ENCODE measurements around the gene CD8B. TPM values are rescaled to one million over a fixed set of nuclear protein-coding genes. Genes with fewer than 3 reads are reported as not detected.

Gene CD8B
- total RNA-seq, 1 experiment from 2014 or later, result not detected

DNA sequence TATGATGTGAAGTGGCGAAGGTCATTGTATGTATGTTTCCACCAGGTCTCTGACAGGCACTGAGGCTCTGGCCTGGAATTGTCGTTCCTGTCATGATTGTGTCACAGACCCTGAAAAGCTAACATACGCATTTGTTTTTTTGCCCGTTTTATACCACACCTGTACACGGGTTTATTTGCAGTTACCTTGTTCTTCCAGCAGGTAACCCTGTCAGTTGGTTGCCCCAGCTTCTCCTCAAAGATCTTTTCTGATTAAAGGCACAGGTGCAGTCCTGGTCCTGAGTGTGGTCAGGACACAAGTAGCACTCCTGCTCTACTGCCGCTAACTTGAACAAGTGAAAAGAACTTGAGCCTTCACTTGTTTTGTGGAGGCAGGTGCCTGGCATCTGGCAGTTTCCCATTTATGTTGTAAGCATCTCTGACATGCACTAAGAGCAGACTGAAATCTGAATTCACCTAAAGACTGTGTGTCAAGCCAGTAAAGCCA, 90.8 kb downstream of the CD8B start:
- Histone ChIP-seq H3K27ac (ENCODE audit: low read length) (no peak overlapping the region), H3K79me2 (ENCODE audit: low read length) (no peaks in the 10 kb centered on the region), H3K9me3 (ENCODE audit: low read length) (no peaks in the 10 kb centered on the region), H3K27me3 (ENCODE audit: low read length) (no peaks in the 10 kb centered on the region), H3K9ac (ENCODE audit: low read length) (no peak overlapping the region), H3K4me3 (ENCODE audit: low read length) (no peak overlapping the region), H3K36me3 (ENCODE audit: low read depth, low read length) (peaks cover 10% of the 10 kb centered on the region), H3K9me2 (replicated peaks; ENCODE audit: low read length) (no peaks in the 10 kb centered on the region), H3K4me1 (ENCODE audit: insufficient read depth, low read length) (no peaks in the 10 kb centered on the region), H3K4me2 (ENCODE audit: low read length) (no peak overlapping the region), H4K20me1 (ENCODE audit: low read length) (no peaks in the 10 kb centered on the region), H2AFZ (ENCODE audit: low read length) (no peak overlapping the region), H3F3A (ENCODE audit: low read length, unreplicated experiment) (no peaks in the 10 kb centered on the region)
- POLR2A ChIA-PET (ENCODE audit: unreplicated experiment), result no interaction called here
- intact Hi-C loops (cut with micrococcal nuclease), result no loop called here
- DNase-seq, result no peak
- no TSS peak for BruUV-seq (replicated peaks)
- no peak for ATAC-seq
- CTCF ChIA-PET, result no interaction called here
- TF ChIP-seq, protein P1, sequence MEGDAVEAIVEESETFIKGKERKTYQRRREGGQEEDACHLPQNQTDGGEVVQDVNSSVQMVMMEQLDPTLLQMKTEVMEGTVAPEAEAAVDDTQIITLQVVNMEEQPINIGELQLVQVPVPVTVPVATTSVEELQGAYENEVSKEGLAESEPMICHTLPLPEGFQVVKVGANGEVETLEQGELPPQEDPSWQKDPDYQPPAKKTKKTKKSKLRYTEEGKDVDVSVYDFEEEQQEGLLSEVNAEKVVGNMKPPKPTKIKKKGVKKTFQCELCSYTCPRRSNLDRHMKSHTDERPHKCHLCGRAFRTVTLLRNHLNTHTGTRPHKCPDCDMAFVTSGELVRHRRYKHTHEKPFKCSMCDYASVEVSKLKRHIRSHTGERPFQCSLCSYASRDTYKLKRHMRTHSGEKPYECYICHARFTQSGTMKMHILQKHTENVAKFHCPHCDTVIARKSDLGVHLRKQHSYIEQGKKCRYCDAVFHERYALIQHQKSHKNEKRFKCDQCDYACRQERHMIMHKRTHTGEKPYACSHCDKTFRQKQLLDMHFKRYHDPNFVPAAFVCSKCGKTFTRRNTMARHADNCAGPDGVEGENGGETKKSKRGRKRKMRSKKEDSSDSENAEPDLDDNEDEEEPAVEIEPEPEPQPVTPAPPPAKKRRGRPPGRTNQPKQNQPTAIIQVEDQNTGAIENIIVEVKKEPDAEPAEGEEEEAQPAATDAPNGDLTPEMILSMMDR (conservative IDR thresholded peaks at IDR 0.05; ENCODE audit: low read depth, low read length), result no peak
- TF ChIP-seq EZH2phosphoT487 (IDR thresholded peaks at IDR 0.05; ENCODE audit: borderline replicate concordance, low read length) (no peak), EZH2 (IDR thresholded peaks at IDR 0.05; ENCODE audit: low read length, unreplicated experiment) (no peak)

DNA sequence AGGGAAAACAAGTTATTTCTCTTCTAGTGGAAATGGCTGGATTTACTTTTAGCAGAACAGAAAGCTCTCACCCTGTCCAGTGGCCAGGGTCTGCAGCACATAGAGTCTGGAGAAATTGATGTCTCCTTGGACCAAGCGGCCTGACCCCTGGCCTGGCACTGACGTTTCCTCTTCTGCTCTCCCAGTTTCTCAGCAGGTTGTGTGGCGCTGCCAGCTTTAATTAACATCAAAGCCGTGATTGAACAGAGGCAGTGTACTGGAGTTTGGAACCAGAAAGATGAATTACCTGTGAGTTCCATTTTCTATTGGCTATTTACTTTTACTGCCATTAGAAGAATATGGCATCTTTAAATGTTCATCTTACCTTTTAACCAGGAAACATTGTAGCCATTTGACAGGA, 91.8 kb downstream of the CD8B start:
- H2AFZ ChIP-seq (ENCODE audit: low read length), result no peak overlapping the region
- no peaks in the 10 kb centered on the region for H3K9me2 ChIP-seq (replicated peaks; ENCODE audit: low read length)
- no peak for DNase-seq
- TF ChIP-seq EZH2phosphoT487 (IDR thresholded peaks at IDR 0.05; ENCODE audit: borderline replicate concordance, low read length), result no peak
- TF ChIP-seq EZH2 (IDR thresholded peaks at IDR 0.05; ENCODE audit: low read length, unreplicated experiment), result no peak
- intact Hi-C loops (cut with micrococcal nuclease), result no loop called here
- ChIA-PET POLR2A (ENCODE audit: unreplicated experiment) (no interaction called here), CTCF (no interaction called here)
- no peaks in the 10 kb centered on the region for H3K79me2 ChIP-seq (ENCODE audit: low read length)
- no TSS peak for BruUV-seq (replicated peaks)
- H3K4me3 ChIP-seq (ENCODE audit: low read length), result no peak overlapping the region
- H3K9ac ChIP-seq (ENCODE audit: low read length), result no peak overlapping the region
- peaks cover 16% of the 10 kb centered on the region for H3K36me3 ChIP-seq (ENCODE audit: low read depth, low read length)
- H4K20me1 ChIP-seq (ENCODE audit: low read length), result no peaks in the 10 kb centered on the region
- no peaks in the 10 kb centered on the region for H3K9me3 ChIP-seq (ENCODE audit: low read length)
- no peak overlapping the region for H3K27ac ChIP-seq (ENCODE audit: low read length)
- H3F3A ChIP-seq (ENCODE audit: low read length, unreplicated experiment), result no peaks in the 10 kb centered on the region
- no peak for ATAC-seq
- H3K4me1 ChIP-seq (ENCODE audit: insufficient read depth, low read length), result no peaks in the 10 kb centered on the region
- H3K4me2 ChIP-seq (ENCODE audit: low read length), result no peak overlapping the region
- no peaks in the 10 kb centered on the region for H3K27me3 ChIP-seq (ENCODE audit: low read length)

DNA sequence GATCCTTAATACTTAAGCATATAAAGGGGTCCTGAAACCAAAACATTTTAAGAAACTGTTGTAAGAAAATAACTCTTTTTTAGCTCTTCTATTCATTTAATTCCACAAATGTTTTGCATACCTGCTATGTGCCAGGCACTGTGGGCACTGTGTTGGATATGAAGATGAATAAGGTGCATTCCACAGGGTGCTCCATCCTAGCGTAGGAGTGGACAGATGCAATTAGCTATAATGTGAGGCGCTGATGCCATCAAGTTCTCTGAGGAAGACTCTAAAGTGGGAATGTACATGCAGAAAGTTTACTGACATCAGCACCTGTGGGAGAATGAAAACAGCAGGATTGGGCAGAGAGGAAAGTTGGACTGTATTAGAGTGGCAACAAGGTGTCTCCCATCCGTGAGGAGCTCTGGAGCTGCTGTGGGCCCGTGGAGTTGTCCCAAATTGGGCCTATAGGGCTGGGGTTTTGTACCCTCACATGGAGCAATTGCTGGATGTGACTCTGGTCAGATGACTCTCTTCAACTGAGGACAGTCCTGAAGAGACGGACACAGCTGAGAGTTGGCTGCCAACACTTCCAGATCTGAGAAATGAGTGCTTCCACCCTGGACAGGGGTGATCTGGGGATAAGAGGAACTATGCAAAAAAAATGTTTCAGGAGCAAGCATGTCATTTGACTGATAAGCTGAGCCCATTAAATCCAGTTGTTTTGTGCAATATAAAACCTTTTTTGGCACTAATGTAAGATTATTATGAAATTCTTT, 93.3 kb downstream of the CD8B start:
- CTCF ChIA-PET, result no interaction called here
- Histone ChIP-seq H3F3A (ENCODE audit: low read length, unreplicated experiment) (no peaks in the 10 kb centered on the region), H3K36me3 (ENCODE audit: low read depth, low read length) (peaks cover 16% of the 10 kb centered on the region), H3K4me3 (ENCODE audit: low read length) (no peak overlapping the region), H3K9me3 (ENCODE audit: low read length) (no peaks in the 10 kb centered on the region), H3K4me2 (ENCODE audit: low read length) (no peak overlapping the region), H3K9me2 (replicated peaks; ENCODE audit: low read length) (no peaks in the 10 kb centered on the region), H4K20me1 (ENCODE audit: low read length) (no peaks in the 10 kb centered on the region), H3K27ac (ENCODE audit: low read length) (no peak overlapping the region), H3K4me1 (ENCODE audit: insufficient read depth, low read length) (no peaks in the 10 kb centered on the region), H2AFZ (ENCODE audit: low read length) (no peak overlapping the region), H3K79me2 (ENCODE audit: low read length) (no peaks in the 10 kb centered on the region), H3K9ac (ENCODE audit: low read length) (no peak overlapping the region), H3K27me3 (ENCODE audit: low read length) (no peaks in the 10 kb centered on the region)
- DNase-seq (no peak), ATAC-seq (no peak)
- no TSS peak for BruUV-seq (replicated peaks)
- intact Hi-C loops (cut with micrococcal nuclease), result no loop called here
- TF ChIP-seq EZH2phosphoT487 (IDR thresholded peaks at IDR 0.05; ENCODE audit: borderline replicate concordance, low read length) (no peak), EZH2 (IDR thresholded peaks at IDR 0.05; ENCODE audit: low read length, unreplicated experiment) (no peak)
- TF ChIP-seq, protein P1 (conservative IDR thresholded peaks at IDR 0.05; ENCODE audit: low read depth, low read length), result no peak
- POLR2A ChIA-PET (ENCODE audit: unreplicated experiment), result no interaction called here

Other genes starting within 250 kb of the CD8B start
- 10.4 and 12.3 TPM in 2 replicates for gene RNF103, start 238.0 kb downstream of the CD8B start, total RNA-seq (2014; rRNA removed)
- 23.4 and 34.1 TPM in 2 replicates for gene RMND5A, start 141.6 kb downstream of the CD8B start, total RNA-seq (2014; rRNA removed)
- 0.18 TPM in 1 of 2 replicates, not detected in the other for gene CD8A, start 71.0 kb downstream of the CD8B start, total RNA-seq (2014; rRNA removed)
- not detected in 2 replicates for gene RGPD1, start 80.2 kb upstream of the CD8B start, total RNA-seq (2014; rRNA removed)
- gene PLGLB1, start 160.0 kb upstream of the CD8B start, total RNA-seq (2014; rRNA removed), result 0.62 and 2.9 TPM in 2 replicates